Transverse colon (tissue), 4 donors: ENCODE results near the gene MED20. TPM values are rescaled to one million over a fixed set of nuclear protein-coding genes. Genes with fewer than 3 reads are reported as not detected.
A peak's percentile ranks its signal among the peaks of the same experiment; 100 is the strongest.

ENCODE experiments used
- DNase-seq: peaks from one replicate; pipeline ENCODE4 v3.0.0-alpha.2; 2019
- H3K27ac ChIP-seq, 4 donors: fragments of 200-600 bp; sonication (generic); 2 replicates each; pipeline ENCODE4 v1.5.1; 2016 to 2018; ENCODE audit warnings: inconsistent platforms in 4 of 4
- H3K27me3 ChIP-seq: fragments of 200-600 bp; sonication (generic); 2 replicates; pipeline ENCODE4 v1.5.1; 2017; ENCODE audit warnings: inconsistent platforms
- H3K36me3 ChIP-seq, 4 donors: fragments of 200-600 bp; sonication (generic); 2 replicates each; pipeline ENCODE4 v1.5.1; 2017 to 2019; ENCODE audit warnings: inconsistent platforms in 4 of 4
- H3K4me1 ChIP-seq, 4 donors: fragments of 200-600 bp; sonication (generic); 2 replicates each; pipeline ENCODE4 v1.5.1; 2017 to 2020; ENCODE audit warnings: inconsistent platforms in 4 of 4
- H3K4me3 ChIP-seq, 4 donors: fragments of 200-600 bp; sonication (generic); 1 replicate in 1 of 4; 2 replicates in 3 of 4; pipeline versions ENCODE4 v1.5.1 to v1.6.1; 2017 to 2019; ENCODE audit warnings: inconsistent platforms in 4 of 4
- H3K9me3 ChIP-seq, 2 donors: fragments of 200-600 bp; sonication (generic); 2 replicates each; pipeline ENCODE4 v1.5.1; 2017 to 2019; ENCODE audit warnings: inconsistent platforms in 2 of 2
- EP300 ChIP-seq: sonication (generic); formaldehyde crosslinking; IDR thresholded peaks from one replicate; pipeline ENCODE4 v1.6.1; 2017; ENCODE audit warnings: antibody characterized with exemption, low read depth
- POLR2A ChIP-seq: fragments of 450-650 bp; IDR thresholded peaks from one replicate; pipeline ENCODE4 v1.6.1; 2016; ENCODE audit warnings: antibody characterized with exemption, mild to moderate bottlenecking, moderate library complexity
- POLR2AphosphoS5 ChIP-seq, 3 donors: sonication (generic); formaldehyde crosslinking; IDR thresholded peaks; one replicate each; pipeline ENCODE4 v1.6.1; 2016; ENCODE audit warnings: antibody characterized with exemption in 3 of 3
- WGBS, 2 donors: methylation state at CpG; one replicate each; pipeline ENCODE4 v1.1.5; 2018; ENCODE audit warnings: low coverage in 1 of 2; 5-methylcytosine and 5-hydroxymethylcytosine counted together
- in situ Hi-C, 4 donors: fragments of 200-750 bp; cut with MboI; loops; one replicate each; pipeline versions ENCODE4 v1.15.0 to v1.15.1; 2017; ENCODE audit warnings: low sequenced_read_pairs in 3 of 4, low pct_ligation_motif_present in 1 of 4, low pct_unique_long_range_greater_than_20kb in 1 of 4
- intact Hi-C: fragments of 100-400 bp; cut with DNase I; formaldehyde crosslinking; loops from one replicate; pipeline ENCODE4 v1.15.1; 2023; ENCODE audit warnings: low total_unique reads
- total RNA-seq, 4 donors: library from RNA; depleted of rRNA; stranded (reverse); fragments of >200 nt; gene quantifications; one replicate each; pipeline ENCODE4 v1.1.0, GENCODE V29; 2016
- TF ChIP-seq, protein P1 (sequence below), 5 experiments: fragments of 200-600 bp in 3 of 5; fragments of 450-650 bp in 2 of 5; sonication (generic) in 3 of 5; IDR thresholded peaks; 1 replicate in 2 of 5; 2 replicates in 3 of 5; pipeline ENCODE4 v1.5.1; 2016 to 2017; ENCODE audit warnings: antibody characterized with exemption in 5 of 5, inconsistent platforms in 3 of 5, mild to moderate bottlenecking in 2 of 5, moderate library complexity in 1 of 5

The MED20 gene
- total RNA-seq, 4 donors from 2014 or later = 15.4 to 25.7 (median 18.5) TPM

DNA sequence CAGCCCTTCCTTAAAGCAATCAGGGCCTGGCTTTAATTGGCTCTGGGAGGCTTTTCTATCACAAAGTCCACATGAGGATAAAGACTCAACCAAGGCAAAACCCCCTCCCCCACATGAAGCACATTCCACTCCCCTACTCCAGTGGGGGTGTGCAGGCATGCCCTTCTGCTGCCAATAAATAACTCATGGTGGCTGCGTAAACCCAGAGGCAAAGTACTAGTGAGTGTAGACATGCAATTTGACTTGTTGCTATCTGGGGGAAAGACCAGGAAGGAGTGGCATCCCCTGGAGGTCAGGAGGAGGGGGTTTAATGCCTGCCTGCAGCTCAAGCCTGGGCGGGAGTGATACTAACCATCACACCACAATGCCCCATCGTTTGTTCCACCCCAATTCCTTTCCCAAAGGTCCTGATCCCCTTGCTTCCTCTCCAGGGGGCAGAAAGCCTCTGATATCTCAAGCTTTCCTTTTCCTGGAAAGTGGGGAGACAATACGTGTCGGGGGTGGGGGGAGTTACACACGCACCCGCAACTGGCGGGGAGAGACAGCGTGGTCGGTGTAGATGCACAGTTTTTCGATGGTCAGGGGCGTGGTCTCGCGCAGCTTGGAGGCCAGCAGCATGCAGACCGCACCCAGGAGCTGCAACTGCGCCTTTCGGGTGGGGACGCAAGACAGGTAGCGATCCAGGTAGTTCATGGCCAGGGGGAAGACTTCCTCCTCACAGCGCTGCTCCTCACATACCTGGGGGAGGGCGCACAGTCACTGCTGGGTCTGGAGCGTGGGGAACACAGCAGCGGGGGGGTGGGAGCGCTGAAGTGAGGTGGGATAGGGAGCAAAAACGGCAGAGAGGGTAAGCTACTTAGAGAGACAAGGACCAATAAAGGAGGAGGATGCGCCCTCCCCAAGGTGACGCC is 19.2 kb upstream of the MED20 start:
- H3K4me3 ChIP-seq = peak overlapping the region; percentile 75 to 84 (median 80)
- TF ChIP-seq, protein P1, sequence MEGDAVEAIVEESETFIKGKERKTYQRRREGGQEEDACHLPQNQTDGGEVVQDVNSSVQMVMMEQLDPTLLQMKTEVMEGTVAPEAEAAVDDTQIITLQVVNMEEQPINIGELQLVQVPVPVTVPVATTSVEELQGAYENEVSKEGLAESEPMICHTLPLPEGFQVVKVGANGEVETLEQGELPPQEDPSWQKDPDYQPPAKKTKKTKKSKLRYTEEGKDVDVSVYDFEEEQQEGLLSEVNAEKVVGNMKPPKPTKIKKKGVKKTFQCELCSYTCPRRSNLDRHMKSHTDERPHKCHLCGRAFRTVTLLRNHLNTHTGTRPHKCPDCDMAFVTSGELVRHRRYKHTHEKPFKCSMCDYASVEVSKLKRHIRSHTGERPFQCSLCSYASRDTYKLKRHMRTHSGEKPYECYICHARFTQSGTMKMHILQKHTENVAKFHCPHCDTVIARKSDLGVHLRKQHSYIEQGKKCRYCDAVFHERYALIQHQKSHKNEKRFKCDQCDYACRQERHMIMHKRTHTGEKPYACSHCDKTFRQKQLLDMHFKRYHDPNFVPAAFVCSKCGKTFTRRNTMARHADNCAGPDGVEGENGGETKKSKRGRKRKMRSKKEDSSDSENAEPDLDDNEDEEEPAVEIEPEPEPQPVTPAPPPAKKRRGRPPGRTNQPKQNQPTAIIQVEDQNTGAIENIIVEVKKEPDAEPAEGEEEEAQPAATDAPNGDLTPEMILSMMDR (IDR thresholded peaks at IDR 0.05) = peak in 1 of 5 experiments; percentile 7
- TF ChIP-seq POLR2A (peak; percentile 46), EP300 (no peak), POLR2AphosphoS5 (IDR thresholded peaks at IDR 0.05) (peak in 1 of 3 donors; percentile 38)
- 6% methylated on average over 26 of the region's 27 CpGs; no CpG with 5 or more reads in 1 of the 2 donors for WGBS, 2 donors
- H3K27me3 ChIP-seq = no peaks in the 10 kb centered on the region
- peak overlapping the region; percentile 84 to 95 (median 94) for H3K27ac ChIP-seq
- DNase-seq = peak; percentile 77
- intact Hi-C loops = loop anchor here (5.0 kb wide), 1 partner anchor 102 kb away; no protein-coding TSS in a partner anchor
- peaks cover 29 to 61% (median 44%) of the 10 kb centered on the region in 4 donors for H3K4me1 ChIP-seq
- peaks cover 0 to 9% (median 4%) of the 10 kb centered on the region in 4 donors for H3K36me3 ChIP-seq
- in situ Hi-C loops = loop anchor here in 3 of 4 donors (10.0 to 25.0 kb wide), 2 partner anchors 105 to 272 kb away; partner anchors contain the start of gene MRPS10 (in 1 of the 3)
- no peaks in the 10 kb centered on the region for H3K9me3 ChIP-seq

DNA sequence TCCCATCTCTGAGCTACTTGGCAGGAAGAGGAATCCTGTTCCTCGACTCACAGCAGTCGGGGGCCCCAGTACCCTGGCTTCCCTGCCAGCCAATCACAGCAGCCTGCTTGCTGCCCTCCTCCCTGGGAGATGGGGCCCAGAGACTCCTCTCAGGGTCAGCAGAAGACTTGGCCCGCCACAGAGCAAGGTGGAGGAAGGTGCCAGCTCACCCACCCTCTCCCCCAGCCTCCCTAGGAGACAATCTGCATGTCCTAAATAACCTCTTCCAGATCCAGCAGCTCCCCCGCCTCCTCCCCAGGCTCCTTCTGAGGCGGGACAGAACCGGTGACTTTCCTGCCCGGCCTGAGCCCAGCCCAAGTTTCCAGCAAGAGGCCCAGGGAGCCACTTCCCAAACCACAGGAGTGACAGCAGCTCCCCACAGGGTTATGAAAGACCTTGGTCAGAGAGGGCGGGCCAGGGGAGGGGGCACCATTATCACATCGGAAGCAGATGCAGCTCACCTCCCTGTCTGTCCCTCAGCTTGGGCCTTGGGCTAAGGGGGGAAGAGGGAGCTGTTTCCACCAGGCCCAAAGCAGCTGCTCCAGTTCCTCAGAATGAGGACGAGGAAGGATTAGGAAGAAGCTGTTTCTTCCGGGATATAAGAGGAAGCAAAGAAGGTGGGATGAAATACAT is 18.4 kb upstream of the MED20 start:
- Histone ChIP-seq H3K27me3 (no peaks in the 10 kb centered on the region), H3K36me3 (peaks cover 0 to 15% (median 5%) of the 10 kb centered on the region in 4 donors), H3K9me3 (no peaks in the 10 kb centered on the region), H3K27ac (peak overlapping the region; percentile 84 to 95 (median 94)), H3K4me3 (no peak overlapping the region), H3K4me1 (peaks cover 29 to 61% (median 44%) of the 10 kb centered on the region in 4 donors)
- peak; percentile 29 for DNase-seq
- in situ Hi-C loops (loop anchor here in 2 of 4 donors (10.0 to 25.0 kb wide), 2 partner anchors 105 to 273 kb away; partner anchors contain the start of gene MRPS10 (in 1 of the 2)), intact Hi-C loops (loop anchor here (5.0 kb wide), 1 partner anchor 103 kb away; no protein-coding TSS in a partner anchor)
- TF ChIP-seq EP300 (no peak), POLR2A (no peak), POLR2AphosphoS5 (IDR thresholded peaks at IDR 0.05) (no peak)
- TF ChIP-seq, protein P1 (IDR thresholded peaks at IDR 0.05) = no peak
- 20 to 46% methylated on average over 2 to 11 of the region's 11 CpGs for WGBS, 2 donors

DNA sequence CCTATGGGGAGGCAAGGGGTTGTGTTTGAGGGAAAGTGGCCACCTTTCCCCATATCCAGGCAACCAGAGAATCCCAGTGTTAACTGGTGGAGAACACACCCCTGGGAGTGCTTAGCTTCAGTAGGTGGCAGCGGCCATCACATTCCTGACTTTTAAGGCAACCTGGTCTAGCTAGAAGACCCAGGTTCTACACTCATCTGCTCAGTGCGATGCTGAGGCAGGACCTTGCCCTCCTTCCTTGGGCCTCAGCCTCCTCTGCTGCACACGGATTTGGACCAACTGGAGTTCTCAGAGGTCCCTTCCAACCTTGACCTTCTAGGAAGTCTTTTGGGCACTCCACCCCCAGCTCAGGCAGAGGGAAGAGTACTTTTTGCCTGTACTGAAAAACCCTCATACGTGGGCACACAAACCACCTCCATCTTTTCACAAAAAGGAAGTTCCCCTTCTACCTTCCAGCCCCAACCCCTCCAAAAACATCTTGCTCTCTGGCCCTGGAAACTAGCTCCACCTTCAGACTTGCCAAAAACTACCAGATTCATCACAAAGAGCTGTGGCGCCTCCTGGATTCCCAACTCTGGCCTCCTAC is 17.7 kb upstream of the MED20 start:
- 71 to 72% methylated on average over 2 to 5 of the region's 5 CpGs for WGBS, 2 donors
- no peak for DNase-seq
- Histone ChIP-seq H3K9me3 (no peaks in the 10 kb centered on the region), H3K4me1 (peaks cover 29 to 61% (median 44%) of the 10 kb centered on the region in 4 donors), H3K4me3 (no peak overlapping the region), H3K27me3 (no peaks in the 10 kb centered on the region), H3K36me3 (peaks cover 0 to 20% (median 5%) of the 10 kb centered on the region in 4 donors), H3K27ac (peak overlapping the region; percentile 84 to 95 (median 94))
- TF ChIP-seq, protein P1 (IDR thresholded peaks at IDR 0.05) = no peak
- TF ChIP-seq POLR2A (no peak), POLR2AphosphoS5 (IDR thresholded peaks at IDR 0.05) (no peak), EP300 (no peak)
- in situ Hi-C loops = loop anchor here in 2 of 4 donors (10.0 to 25.0 kb wide), 2 partner anchors 106 to 274 kb away; partner anchors contain the start of gene MRPS10 (in 1 of the 2)
- intact Hi-C loops = loop anchor here (5.0 kb wide), 1 partner anchor 104 kb away; no protein-coding TSS in a partner anchor
